ENCODE data around the gene URM1. TPM values are rescaled to one million over a fixed set of nuclear protein-coding genes. Genes with fewer than 3 reads are reported as not detected.
A peak's percentile ranks its signal among the peaks of the same experiment; 100 is the strongest.

The URM1 gene
- total RNA-seq, 1 donor from 2014 or later: 73.2 TPM

GRCh38 chr9:128390150-128390812, 19.1 kb downstream of the URM1 start:
- DNase-seq (ENCODE audit: low read depth, low spot score): no peak
- Mint-ChIP-seq H3K27me3 (ENCODE audit: low read depth) (peaks cover 69% of the 10 kb centered on the region), H3K36me3 (ENCODE audit: low read depth) (peaks cover 42% of the 10 kb centered on the region), H3K27ac (ENCODE audit: unreplicated experiment) (peak overlapping the region; percentile 95), H3K4me1 (peaks cover 71% of the 10 kb centered on the region), H3K4me3 (peak overlapping the region; percentile 94), H3K9me3 (no peaks in the 10 kb centered on the region)
- TF ChIP-seq, protein P1, sequence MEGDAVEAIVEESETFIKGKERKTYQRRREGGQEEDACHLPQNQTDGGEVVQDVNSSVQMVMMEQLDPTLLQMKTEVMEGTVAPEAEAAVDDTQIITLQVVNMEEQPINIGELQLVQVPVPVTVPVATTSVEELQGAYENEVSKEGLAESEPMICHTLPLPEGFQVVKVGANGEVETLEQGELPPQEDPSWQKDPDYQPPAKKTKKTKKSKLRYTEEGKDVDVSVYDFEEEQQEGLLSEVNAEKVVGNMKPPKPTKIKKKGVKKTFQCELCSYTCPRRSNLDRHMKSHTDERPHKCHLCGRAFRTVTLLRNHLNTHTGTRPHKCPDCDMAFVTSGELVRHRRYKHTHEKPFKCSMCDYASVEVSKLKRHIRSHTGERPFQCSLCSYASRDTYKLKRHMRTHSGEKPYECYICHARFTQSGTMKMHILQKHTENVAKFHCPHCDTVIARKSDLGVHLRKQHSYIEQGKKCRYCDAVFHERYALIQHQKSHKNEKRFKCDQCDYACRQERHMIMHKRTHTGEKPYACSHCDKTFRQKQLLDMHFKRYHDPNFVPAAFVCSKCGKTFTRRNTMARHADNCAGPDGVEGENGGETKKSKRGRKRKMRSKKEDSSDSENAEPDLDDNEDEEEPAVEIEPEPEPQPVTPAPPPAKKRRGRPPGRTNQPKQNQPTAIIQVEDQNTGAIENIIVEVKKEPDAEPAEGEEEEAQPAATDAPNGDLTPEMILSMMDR (conservative IDR thresholded peaks at IDR 0.05): no peak

DNA sequence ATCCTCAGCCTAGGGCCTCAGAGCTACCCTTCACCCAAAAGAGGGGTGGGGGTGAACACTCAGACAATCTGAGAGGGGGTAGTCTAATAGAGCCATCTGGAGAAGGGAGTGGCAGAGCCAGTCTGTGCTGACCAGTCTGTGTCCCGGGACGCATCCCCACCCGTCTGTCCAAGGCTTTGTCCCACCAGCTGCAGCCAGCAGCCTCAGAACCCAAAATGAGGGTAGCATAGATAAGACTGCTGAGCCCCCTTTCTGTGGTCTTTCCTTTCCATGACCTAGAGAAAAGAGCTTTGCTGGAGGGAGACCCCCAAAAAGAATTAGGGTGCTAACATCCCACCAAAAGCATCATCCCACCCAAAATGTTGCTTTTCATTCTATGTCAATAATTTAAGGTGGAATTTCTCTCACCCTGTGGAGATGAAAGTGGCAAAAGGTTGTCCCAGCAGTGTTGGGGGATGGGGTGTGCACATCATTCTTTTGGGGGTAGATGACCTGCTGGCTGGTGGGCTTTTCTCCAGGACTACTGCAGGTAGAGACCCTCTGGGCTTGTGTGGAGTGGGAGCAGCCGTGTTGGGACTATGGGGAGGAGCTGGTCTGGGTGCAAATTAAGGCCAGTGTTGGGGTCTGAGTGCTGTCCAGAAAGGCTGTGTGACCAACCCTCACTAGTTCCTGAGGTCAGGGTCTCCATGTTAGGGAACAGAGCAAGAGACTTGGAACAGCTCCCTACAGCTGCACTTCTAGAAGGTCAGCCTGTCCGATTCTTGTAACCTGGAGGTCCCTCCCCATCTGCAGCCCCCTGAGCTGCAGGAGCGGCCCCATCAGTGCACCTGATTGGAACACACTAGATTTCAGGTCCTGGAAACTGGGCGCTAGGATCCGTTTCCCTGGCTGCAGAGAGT, 19.9 kb downstream of the URM1 start:
- H3K36me3 Mint-ChIP-seq (ENCODE audit: low read depth): peaks cover 38% of the 10 kb centered on the region
- peak overlapping the region; percentile 95 for H3K27ac Mint-ChIP-seq (ENCODE audit: unreplicated experiment)
- H3K4me3 Mint-ChIP-seq: peak overlapping the region; percentile 94
- H3K27me3 Mint-ChIP-seq (ENCODE audit: low read depth): peaks cover 61% of the 10 kb centered on the region
- H3K4me1 Mint-ChIP-seq: peaks cover 63% of the 10 kb centered on the region
- TF ChIP-seq, protein P1 (conservative IDR thresholded peaks at IDR 0.05): no peak
- DNase-seq (ENCODE audit: low read depth, low spot score): no peak
- no peaks in the 10 kb centered on the region for H3K9me3 Mint-ChIP-seq

DNA sequence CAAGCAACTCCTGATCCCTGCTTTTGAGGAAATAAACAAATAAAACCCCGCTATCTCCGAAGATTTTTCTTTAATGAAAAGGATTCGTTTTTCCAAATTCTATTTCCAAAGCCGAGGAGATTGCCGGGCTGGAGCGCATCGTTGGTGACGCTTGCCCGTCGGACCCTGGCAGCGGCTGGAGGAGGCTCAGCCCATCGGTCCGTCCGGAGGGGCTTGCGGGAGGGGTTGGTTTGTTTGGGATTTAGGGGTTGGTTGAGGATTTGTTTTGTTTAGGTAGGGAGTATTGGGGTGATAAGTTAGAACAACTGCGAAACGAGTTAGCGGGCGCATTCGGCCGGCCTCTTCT, 20.8 kb downstream of the URM1 start:
- H3K4me3 Mint-ChIP-seq: peak overlapping the region; percentile 94
- no peak for DNase-seq (ENCODE audit: low read depth, low spot score)
- no peaks in the 10 kb centered on the region for H3K9me3 Mint-ChIP-seq
- TF ChIP-seq, protein P1 (conservative IDR thresholded peaks at IDR 0.05): no peak
- H3K36me3 Mint-ChIP-seq (ENCODE audit: low read depth): peaks cover 36% of the 10 kb centered on the region
- H3K27ac Mint-ChIP-seq (ENCODE audit: unreplicated experiment): peak overlapping the region; percentile 96
- peaks cover 65% of the 10 kb centered on the region for H3K27me3 Mint-ChIP-seq (ENCODE audit: low read depth)
- H3K4me1 Mint-ChIP-seq: peaks cover 57% of the 10 kb centered on the region

DNA sequence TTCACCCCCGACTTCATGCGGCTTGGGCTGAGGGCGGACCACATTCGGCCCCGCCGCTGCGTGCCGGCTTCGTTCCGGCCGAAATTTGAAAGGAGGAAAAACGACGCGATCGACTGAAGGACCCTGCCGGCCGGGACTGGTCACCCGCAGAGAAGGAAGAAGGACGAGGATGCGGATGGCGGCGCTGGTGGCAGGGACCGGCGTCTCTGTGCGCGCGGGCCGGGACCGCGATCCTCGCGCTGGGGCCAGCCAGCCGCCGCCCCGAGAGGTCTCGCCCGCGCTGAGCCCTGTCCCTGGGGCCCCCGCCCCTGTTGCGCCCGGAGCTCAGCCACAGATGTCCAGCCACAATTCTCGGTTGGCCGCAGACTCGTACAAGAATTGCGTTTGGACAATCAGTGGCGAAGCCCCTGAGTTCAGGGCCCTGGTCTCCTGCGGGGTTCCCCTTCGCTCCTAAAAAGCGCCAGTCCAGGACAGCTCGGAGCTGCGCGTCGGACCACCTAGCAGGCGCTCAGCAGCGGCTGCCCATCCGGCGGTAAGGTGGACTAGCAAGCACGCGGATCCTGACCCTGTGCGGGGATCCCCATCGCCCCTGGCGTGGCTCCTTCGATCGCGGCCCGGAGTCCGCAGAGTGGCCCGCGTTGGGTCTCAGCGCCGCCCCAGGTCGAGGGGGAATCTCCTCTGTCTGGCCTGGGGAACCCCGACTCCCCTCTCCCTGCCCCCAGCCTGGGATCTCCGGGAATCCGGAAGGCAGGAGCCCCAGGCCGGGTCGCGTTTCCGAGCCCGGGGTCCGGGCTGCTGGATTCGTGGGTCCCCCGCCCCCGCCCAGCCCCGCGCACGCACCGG, 21.3 kb downstream of the URM1 start:
- H3K9me3 Mint-ChIP-seq: no peaks in the 10 kb centered on the region
- peak overlapping the region; percentile 27 for H3K27ac Mint-ChIP-seq (ENCODE audit: unreplicated experiment)
- H3K4me1 Mint-ChIP-seq: peaks cover 60% of the 10 kb centered on the region
- peaks cover 36% of the 10 kb centered on the region for H3K36me3 Mint-ChIP-seq (ENCODE audit: low read depth)
- H3K4me3 Mint-ChIP-seq: peak overlapping the region; percentile 94
- TF ChIP-seq, protein P1 (conservative IDR thresholded peaks at IDR 0.05): no peak
- H3K27me3 Mint-ChIP-seq (ENCODE audit: low read depth): peaks cover 69% of the 10 kb centered on the region
- no peak for DNase-seq (ENCODE audit: low read depth, low spot score)

- Mint-ChIP-seq H3K4me3 (peak overlapping the region; percentile 98), H3K9me3 (no peaks in the 10 kb centered on the region), H3K36me3 (ENCODE audit: low read depth) (peaks cover 30% of the 10 kb centered on the region), H3K27ac (ENCODE audit: unreplicated experiment) (peak overlapping the region; percentile 90), H3K4me1 (peaks cover 58% of the 10 kb centered on the region), H3K27me3 (ENCODE audit: low read depth) (peaks cover 66% of the 10 kb centered on the region)
- TF ChIP-seq, protein P1 (conservative IDR thresholded peaks at IDR 0.05): no peak
- peak; percentile 69 for DNase-seq (ENCODE audit: low read depth, low spot score)
These were observed 22.1 kb downstream of the URM1 start for GRCh38 chr9:128393145-128393775.

Data from neural crest cell (in vitro differentiated cells).